Right ventricle myocardium inferior (tissue), 1 donor: Measurements from ENCODE around the gene UIMC1. TPM values are rescaled to one million over a fixed set of nuclear protein-coding genes. Genes with fewer than 3 reads are reported as not detected.
"Not testable (repeated sequence)": the region's sequence is repeated elsewhere in the genome, so short reads cannot be mapped to it uniquely, and the experiment has no call there.

ENCODE experiments used
- ATAC-seq: fragments of 200-7000 bp; cut with Tn5 transposase; one replicate; pipeline ENCODE4 v1.9.1; 2020; ENCODE audit warnings: mild to moderate bottlenecking, moderate library complexity
- DNase-seq: peaks from one replicate; pipeline ENCODE4 v3.0.0; 2021; ENCODE audit errors: missing footprints
- intact Hi-C: fragments of 100-400 bp; cut with DNase I; formaldehyde crosslinking; loops from one replicate; pipeline ENCODE4 v1.11.0; 2022
- total RNA-seq: library from RNA; stranded (reverse); fragmentation: NEBNext Ultra II Directional; extraction: Animal tissue kit (Norgen Biotek cat#: 25700); gene quantifications from one replicate; pipeline ENCODE4 v1.2.1, GENCODE V29; 2021
- donor health status: DM: no; HTN: yes; CAD: no; lungs with severe emphysema.

The UIMC1 gene
- total RNA-seq, 1 donor from 2014 or later: 34.3 TPM

DNA sequence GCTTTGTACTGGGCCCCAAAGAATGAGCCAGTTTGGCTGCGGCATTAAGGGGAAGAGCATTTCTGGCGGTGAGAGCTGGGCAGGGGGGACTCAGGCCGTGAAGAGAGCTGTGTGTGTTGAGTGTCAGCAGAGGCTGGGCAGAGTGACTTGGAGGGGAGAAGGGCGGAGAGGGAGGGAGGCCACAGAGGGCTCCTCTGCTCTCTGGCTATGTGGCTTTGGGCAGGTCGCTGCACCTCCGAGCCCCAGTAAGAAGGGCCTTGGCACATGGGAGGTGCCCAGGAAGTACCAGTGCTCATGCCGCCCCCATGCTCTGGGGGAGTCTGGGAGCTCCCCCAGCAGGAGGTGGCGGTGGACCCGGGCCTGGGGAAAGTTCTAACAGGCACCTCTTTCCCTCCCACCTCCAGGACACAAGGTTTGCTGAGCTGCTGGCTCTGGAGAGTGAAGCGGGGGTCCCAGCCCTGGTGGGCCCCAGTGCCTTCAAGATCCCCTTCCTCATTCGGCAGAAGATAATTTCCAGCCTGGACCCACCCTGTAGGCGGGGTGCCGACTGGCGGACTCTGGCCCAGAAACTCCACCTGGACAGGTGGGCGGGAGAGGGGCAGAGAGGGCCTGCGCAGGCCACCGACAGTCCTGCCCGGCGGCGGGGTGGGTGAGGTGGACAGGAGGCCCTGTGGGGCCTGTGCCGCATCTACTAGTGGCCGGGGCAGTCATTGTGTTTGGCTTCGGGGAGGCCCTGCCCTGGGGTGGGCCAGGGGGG is 127.5 kb downstream of the UIMC1 start:
- DNase-seq: no peak
- ATAC-seq: no peak
- intact Hi-C loops: no loop called here

GRCh38 chr5:176878463-176878862 is 128.1 kb downstream of the UIMC1 start:
- DNase-seq: peak; percentile 55
- intact Hi-C loops: no loop called here
- no peak for ATAC-seq

GRCh38 chr5:176877793-176878331 is 128.7 kb downstream of the UIMC1 start:
- no peak for ATAC-seq

DNA sequence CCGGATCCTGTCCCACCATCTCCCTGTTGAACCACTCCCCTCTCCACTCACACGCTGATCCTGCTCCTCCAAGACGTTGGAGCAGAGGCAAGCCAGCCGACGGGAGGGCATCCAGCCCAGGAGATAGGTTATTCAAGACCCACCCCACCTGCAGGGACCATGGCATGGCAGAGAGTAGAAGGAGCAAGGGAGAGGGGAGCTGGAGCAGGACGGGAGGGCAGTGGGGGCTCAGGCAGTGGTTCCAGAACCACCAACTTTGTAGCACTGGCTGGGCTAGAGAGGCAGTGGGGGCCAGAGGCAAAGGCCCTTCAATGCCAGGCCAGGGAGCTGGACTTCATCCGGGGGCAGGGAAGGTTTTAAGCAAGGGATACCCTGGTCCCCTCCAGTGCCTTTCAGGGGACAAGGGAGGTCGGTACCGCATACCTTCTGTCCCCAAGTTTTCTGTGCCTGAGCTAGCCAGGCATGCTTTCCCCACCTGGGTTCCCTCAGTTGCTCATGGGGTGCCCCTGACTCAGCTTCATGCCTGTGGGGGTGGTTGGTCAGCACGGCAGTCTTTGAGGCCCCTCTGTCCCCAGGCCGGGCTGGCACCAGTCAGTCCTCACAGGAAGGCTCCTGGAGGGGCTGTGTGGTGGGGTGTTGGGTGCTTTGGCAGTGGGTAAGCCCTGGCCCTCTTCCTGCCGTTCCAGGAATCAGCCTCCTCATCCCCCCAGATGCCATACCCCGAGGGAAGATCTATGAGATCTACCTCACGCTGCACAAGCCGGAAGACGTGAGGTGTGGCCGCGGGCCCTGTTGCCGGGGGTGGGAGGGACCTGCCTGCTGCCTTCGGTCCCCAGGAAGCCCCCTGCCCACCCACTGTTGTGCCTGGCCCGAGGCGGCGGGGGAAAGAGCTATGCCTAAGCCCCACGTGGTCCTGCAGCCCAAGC is 129.8 kb downstream of the UIMC1 start:
- intact Hi-C loops: no loop called here
- peak; percentile 49 for DNase-seq
- ATAC-seq: no peak

More at GRCh38 chr5:176877793-176878331, 128.7 kb downstream of the UIMC1 start:
- intact Hi-C loops: no loop called here
- DNase-seq: peak; percentile 55

GRCh38 chr5:176875783-176876505 is 130.6 kb downstream of the UIMC1 start:
- intact Hi-C loops: no loop called here
- peak; percentile 44 for DNase-seq
- no peak for ATAC-seq

DNA sequence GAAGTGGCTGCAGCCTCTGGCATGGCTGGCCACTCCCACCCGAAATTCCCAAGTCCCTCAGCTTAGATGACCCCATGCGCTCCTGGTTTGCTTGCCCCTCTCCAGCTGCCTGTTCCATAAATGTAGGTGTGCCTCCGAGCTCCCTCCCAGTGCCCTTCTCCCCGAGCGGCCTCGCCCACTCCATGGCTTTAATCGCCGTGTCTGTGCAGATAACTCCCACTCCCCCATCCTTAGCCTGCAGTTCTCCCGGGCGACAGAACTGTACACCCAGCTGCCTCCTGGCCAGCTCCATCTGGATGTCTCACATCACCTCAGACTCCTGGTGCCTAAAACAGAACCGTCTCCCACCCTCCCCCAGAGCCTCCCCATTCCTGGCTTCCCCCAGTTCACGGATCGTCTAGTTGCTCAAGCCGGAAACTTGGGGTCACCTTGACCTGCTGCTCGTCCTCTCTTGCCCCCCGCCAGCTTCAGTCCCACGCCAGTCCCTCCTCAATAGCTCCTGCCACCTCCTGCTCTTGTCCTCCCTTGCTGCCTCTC is 131.5 kb downstream of the UIMC1 start:
- DNase-seq (peak; percentile 28), ATAC-seq (no peak)
- intact Hi-C loops: no loop called here

DNA sequence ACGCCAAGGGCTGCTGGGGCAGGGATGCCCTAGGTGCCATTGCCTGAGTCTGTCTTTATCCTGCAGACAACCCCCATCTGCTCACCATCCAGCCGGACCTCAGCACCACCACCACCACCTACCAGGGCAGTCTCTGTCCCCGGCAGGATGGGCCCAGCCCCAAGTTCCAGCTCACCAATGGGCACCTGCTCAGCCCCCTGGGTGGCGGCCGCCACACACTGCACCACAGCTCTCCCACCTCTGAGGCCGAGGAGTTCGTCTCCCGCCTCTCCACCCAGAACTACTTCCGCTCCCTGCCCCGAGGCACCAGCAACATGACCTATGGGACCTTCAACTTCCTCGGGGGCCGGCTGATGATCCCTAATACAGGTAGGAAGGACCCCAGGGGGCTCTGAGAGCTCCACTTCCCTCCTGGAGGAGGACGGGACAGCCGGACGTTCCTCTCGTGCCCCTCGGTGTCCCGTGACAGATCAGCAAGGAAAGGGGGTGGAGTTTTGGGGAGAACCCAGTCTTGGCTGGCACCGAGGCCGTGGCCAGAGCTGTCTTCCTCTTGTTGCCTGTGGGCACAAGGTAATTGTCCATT is 132.3 kb downstream of the UIMC1 start:
- DNase-seq: no peak
- no peak for ATAC-seq
- intact Hi-C loops: no loop called here

DNA sequence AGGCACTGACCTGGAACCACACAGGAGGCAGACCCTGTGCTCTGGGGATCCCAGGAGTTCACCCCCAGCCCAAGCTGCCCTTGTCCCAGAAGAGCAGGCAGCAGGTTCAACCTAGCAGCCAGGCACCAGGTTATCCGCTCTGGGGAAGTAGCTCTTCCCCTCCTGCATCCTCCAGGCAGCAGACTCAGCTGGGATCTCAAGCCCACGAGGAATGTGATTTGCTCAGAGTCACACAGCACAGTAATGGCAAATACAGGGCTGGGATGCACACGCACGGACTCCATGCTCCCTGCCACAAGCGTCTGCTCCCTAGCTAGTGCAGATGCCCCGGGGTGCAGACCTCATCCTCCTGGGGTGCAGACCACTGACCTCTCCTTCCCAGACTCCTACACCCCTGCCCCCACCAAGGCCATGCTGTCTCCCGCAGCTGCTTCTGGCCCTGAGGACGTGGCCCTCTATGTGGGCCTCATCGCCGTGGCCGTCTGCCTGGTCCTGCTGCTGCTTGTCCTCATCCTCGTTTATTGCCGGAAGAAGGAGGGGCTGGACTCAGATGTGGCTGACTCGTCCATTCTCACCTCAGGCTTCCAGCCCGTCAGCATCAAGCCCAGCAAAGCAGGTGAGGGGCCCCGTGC is 132.9 kb downstream of the UIMC1 start:
- DNase-seq: peak; percentile 34
- no peak for ATAC-seq
- intact Hi-C loops: no loop called here

GRCh38 chr5:176873011-176873410 is 133.6 kb downstream of the UIMC1 start:
- intact Hi-C loops, ATAC-seq: not testable (repeated sequence)
- peak; percentile 31 for DNase-seq

DNA sequence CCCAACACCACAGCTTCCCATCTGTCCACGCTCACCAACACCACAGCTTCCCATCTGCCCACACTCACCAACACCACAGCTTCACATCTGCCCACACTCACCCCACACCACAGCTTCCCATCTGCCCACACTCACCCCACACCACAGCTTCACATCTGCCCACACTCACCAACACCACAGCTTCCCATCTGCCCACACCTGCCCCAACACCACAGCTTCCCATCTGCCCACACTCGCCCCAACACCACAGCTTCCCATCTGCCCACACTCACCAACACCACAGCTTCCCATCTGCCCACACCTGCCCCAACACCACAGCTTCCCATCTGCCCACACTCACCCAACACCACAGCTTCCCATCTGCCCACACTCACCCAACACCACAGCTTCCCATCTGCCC is 134.0 kb downstream of the UIMC1 start:
- intact Hi-C loops, DNase-seq, ATAC-seq: not testable (repeated sequence)

- ATAC-seq, intact Hi-C loops, DNase-seq: not testable (repeated sequence)
Observed at GRCh38 chr5:176870644-176871043, 135.9 kb downstream of the UIMC1 start.

GRCh38 chr5:176870110-176870591 is 136.4 kb downstream of the UIMC1 start:
- peak; percentile 34 for ATAC-seq
- intact Hi-C loops: no loop called here

DNA sequence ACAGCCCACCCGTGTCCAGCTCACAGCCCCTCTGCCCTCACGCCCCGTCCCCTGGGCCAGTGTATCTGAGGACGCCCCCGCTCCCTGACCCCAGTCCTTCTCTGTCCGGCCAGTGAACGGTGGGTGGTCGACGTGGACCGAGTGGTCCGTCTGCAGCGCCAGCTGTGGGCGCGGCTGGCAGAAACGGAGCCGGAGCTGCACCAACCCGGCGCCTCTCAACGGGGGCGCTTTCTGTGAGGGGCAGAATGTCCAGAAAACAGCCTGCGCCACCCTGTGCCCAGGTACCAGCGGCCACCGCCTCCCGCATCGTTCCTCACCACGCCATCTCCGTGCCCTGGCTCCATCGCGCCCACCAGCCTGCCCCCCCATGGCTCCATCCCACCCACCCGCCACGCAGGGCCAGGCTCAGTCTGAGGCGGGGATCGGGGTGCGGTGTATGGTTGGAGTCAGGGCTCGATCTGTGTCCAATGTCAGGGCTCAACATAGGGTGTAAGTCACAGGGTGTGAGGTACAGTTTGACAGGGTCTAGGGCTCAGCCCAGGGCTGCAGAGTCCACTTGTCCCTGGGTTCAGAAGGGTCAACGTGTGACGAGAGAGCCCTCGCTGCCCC is 137.0 kb downstream of the UIMC1 start:
- peak; percentile 27 for DNase-seq
- ATAC-seq: no peak
- intact Hi-C loops: no loop called here

More at GRCh38 chr5:176870110-176870591, 136.4 kb downstream of the UIMC1 start:
- peak; percentile 72 for DNase-seq

- DNase-seq (peak; percentile 58), ATAC-seq (no peak)
- intact Hi-C loops: no loop called here
Observed at GRCh38 chr5:176868731-176869130, 137.8 kb downstream of the UIMC1 start.

DNA sequence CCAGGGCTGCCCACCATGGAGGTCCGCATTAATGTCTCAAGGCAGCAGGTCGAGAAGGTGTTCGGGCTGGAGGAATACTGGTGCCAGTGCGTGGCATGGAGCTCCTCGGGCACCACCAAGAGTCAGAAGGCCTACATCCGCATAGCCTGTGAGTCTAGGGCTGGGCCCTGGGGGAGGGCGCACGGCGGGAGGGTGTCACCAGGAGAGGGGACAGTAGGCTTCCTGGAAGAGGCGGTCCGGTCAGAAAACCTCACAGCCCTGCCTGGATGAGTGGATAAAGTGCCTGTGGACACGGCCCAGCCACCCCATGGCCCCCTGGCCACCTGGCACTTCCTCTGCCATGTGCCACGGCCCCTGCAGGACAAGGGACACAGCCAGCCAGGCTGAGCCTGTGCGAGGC is 138.5 kb downstream of the UIMC1 start:
- intact Hi-C loops: no loop called here
- DNase-seq: peak; percentile 61
- no peak for ATAC-seq

GRCh38 chr5:176866707-176867310 is 139.8 kb downstream of the UIMC1 start:
- intact Hi-C loops: no loop called here
- DNase-seq: peak; percentile 50
- ATAC-seq: no peak

GRCh38 chr5:176865964-176866363 is 140.6 kb downstream of the UIMC1 start:
- intact Hi-C loops: no loop called here
- no peak for ATAC-seq
- peak; percentile 34 for DNase-seq
